T-helper 1 cell (primary cell): ENCODE results near the gene INPP5A.

ENCODE experiments used
- DNase-seq, 5 donors: peaks; one replicate each; pipeline ENCODE4 v3.0.0-alpha.2; 2012 to 2020

The INPP5A gene

GRCh38 chr10:132615341-132616169 is 78.0 kb downstream of the INPP5A start:
- DNase-seq = no peak

- peak in 4 of 5 donors; percentile 23 to 82 (median 43) for DNase-seq
Observed at GRCh38 chr10:132616170-132616995, 78.8 kb downstream of the INPP5A start.

GRCh38 chr10:132616996-132617736 is 79.6 kb downstream of the INPP5A start:
- DNase-seq = no peak

GRCh38 chr10:132617737-132618052 is 80.1 kb downstream of the INPP5A start:
- no peak for DNase-seq

DNA sequence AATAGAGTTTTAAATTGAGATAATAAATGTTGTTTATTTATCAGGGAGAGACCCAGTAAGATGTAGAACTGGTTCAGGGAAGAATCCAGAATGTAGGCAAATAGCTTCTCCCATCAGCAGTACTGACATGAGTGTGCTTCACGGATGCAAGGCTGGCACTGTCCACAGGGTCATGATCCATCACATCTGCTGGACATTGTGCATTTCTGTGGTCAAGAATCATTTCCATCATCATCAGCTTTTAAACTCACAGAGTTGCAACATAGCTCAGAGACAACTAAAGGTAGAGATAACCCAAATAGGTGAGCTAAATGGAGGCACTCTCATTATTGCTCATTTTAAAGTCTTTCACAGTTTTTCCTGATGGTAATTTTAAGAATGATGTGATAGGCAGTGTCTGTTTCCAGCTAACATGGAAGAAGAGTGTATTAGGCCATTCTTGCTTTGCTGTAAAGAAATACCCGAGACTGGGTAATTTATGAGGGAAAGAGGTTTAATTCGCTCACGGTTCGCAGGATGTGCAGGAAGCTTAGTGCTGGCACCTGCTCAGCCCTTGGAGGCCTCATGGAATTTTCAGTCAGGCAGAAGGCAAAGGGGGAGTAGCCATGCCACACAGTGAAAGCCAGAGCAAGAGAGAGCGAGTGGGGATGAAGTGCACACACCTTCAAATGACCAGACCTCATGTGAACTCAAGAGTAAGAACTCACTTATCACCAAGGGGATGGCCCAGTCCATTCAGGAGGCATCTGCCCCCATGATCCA is 80.8 kb downstream of the INPP5A start:
- no peak for DNase-seq

GRCh38 chr10:132619927-132620326 is 82.3 kb downstream of the INPP5A start:
- DNase-seq = no peak

- DNase-seq = no peak
Observed at GRCh38 chr10:132624061-132624846, 86.7 kb downstream of the INPP5A start.

- DNase-seq = no peak
Observed at GRCh38 chr10:132624847-132625471, 87.4 kb downstream of the INPP5A start.

DNA sequence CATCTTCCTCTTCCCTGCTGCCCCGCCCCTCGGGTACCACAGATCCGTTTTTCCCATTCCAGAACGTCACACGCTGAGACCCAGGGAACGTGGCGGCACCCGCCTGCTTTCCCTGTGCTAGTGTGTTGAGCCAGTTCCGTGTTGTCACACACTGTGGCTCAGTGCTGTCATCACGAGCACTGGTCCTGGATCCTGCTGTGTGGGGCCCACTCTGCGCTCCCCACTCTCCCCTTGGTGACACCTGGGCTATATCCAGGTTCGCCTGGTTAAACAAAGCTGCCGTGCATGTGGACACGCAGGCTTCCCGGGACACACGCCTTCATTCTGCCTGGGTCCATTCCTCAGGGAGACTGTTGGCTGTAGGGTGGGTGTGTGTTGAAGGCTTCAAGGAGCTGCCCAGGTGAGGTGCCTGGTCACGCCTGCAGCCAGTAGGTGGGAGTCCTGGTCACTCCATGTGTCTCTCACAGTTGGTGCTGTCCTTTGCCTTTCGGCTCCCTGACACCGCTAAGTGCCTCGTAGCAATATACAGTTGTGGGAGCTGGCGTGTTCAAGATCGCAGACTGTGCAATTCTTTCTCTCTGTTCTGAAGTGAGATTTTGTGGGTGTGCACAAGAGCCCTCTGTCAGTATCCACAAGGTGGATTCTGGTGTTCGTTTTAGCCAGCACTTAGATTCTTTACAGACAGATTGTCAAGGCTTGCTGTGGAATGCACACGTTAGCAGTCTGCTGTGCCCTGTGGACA is 88.6 kb downstream of the INPP5A start:
- no peak for DNase-seq

DNA sequence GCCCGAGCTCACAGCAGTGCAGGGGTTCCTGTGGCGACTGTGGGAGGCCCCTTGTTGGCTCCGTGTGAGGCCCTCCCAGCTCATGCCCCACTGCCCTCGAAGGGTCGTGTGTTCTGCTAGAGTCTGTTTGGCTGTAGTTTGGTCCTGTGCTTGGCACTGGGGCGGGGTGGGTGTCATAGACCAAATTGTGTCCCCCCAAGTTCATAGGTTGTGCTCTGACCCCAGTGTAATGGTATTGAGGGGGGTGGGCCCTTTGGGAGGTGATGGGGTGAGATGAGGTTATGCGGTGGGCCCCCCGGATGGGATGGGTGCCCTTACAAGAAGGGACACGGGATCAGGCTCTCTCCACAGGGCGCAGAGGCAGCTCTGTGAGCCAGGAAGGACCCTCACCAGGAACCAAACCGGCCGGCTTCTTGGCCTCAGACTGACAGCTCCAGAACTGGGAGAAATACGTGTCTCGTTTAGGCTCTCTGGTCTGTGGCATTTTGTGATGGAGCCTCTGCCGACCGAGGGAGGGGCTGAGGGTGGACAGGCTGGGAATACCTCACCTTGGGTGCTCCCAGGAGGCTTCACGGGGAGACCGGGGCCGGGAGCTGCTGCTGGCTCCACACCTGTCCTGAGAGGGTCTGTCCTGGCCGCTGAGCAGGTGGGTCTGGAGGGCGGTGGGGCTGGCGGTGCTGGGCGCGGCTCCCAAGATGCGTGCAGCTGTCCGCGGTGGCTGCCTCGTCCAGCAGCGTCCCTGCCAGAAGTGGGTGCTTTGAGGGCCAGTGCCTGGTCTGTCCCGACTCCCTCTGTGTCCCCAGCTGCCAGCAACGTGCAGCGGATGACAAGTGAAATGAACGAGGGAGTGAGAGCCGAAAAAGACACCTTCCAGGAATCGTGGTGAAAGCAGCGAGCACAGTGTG is 89.4 kb downstream of the INPP5A start:
- DNase-seq = no peak

DNA sequence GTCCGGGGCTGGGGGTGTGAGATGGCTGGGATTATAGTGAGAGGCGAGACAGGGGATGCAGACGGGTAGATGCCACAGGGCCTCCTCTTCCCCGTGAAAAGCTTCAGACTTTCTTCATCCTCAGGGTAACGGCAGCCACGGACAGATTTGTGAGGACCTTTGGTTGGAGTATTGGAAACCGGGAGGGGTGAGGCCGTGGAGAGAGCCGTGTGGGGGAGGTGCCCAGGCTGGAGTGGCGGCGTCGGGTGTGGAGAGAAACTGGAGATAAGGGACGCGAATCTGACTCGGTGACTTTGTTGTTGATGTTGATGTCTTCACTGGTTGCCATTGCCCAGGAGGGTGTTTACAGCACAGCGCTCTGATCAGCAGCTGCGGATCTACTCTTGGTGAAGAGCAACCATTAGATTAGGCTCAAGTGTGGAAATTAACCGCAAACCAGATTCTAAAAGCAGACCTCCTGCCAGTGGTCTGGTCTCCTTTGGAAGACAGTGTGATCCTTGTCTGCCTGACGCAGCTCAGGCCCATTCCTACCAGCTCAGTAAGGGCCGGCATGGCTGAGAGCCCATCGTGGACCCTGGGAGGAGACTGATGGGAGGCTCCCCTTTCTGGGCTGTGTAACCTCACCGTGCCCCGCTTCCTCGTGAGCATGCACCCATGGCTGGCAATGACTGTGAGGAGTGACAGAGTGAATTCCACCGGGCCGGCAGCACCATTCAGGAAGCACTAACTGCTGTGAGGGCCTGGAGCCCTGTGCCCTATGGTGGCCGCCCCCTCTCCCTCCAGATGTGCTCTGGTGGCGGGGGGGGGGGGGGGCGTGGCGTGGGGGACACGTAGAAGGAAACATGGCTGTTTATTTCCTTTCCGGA is 90.3 kb downstream of the INPP5A start:
- DNase-seq = no peak

DNA sequence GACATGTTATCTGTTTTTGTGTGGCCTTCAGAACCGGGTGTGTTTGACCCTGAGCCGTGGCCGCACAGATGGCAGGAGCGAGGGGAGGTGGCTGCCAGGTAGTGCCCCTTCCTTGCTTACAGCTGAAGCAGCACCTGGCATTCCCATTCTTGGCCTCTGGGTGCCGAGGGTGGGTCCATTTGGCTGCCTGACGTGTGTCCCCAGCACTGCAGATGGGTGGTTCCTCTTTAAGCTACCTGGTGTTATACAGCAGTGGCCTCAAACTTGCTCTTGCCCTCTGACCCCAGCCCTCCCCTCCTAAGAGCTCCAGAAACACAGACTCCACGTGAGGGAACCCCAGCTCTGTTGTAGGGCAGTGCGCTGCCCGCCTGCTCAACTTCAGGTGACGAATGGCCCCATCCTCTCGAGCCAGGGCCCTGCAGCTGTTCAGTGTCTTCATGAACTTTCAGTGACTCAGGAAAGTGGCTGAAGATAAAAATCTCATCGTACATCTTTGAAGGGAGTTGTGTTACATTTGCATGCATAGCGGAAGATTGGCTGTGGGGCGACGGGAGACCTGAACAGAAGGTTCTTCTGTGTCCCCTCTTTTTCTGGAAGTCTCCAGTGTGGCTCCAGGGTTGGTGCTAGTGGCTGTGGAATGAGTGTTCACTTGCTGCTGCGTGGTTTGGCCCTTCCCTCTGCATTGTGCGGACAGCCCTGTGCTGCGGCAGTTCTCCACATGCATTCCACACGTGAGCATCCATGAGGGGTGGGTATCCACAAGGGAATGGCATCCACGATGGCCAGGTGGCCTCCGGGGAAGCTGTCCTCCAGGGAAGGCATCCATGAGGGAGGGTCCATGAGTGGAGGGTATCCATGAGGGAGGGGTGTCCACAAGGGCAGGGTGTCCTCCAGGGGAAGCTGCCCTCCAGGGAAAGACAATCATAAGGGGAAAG is 91.6 kb downstream of the INPP5A start:
- DNase-seq = no peak

DNA sequence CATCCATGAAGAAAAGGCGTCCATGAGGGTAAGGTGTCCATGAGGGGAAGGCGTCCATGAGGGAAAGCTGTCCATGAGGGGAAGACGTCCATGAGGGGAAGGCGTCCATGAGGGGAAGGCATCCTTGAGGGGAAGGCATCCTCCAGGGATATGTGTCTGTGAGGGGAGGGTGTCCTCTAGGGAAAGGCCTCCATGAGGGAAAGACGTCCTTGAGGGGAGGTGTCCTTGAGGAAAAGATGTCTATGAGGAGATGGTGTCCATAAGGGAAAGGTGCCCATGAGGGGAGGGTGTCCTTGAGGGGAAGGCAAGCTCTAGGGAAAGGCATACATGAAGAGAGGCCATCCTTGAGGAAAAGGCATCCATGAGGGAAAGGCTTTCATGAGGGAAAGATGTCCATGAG is 92.6 kb downstream of the INPP5A start:
- DNase-seq = no peak

- DNase-seq = no peak
Observed at GRCh38 chr10:132630666-132631337, 93.2 kb downstream of the INPP5A start.

DNA sequence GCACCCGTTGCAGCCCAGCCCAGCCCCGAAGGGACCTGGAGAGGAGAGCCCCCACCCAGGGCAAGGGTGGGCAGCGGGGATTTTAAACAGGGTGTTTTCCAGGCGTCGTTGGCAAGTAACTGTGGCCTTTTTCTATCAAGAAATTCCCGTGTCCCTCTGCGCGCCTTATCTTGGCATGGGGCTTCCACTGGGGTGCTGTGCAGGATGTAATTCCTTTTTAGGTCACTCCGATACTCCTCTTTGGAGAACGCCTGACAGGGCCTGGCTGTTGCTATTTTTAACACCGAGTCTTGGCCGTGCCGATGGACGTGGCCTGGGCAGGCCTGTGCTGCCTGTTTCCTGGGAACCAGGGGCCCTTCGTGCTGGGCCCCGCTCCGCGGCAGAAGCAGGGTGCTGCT is 93.8 kb downstream of the INPP5A start:
- DNase-seq = no peak

DNA sequence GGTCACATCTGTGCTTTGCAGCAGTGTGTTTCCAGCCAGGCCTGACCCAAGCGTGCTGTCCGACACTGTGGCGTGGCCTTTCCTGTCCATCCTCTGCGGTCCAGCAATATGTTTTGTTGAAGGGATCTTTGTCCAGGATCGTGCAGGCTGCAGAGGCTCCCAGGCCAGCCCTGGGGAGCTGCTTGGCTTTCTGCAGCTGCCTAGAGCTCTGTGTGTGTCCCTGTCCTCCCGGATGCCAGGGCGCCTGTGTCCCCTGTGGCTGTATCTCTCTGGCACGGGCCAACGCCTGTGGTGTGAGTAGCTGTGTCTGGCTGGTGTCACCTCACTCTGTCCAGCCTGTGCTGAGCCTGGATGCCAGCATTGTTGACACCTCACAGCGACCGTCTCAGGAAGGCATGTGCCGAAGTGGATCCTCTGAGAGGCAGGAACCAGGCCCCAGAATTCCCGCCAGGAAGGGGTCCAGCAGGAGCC is 94.5 kb downstream of the INPP5A start:
- no peak for DNase-seq
